K562 (cell line): ENCODE results near the gene CABLES1. TPM values are rescaled to one million over a fixed set of nuclear protein-coding genes. Genes with fewer than 3 reads are reported as not detected.

ENCODE experiments used
- ATAC-seq: fragments of 200-7000 bp; cut with Tn5 transposase; 3 replicates; pipeline ENCODE4 v1.9.1; 2020; ENCODE audit warnings: moderate library complexity
- BruUV-seq: library from RNA; stranded (reverse); fragments of 400-500 nt; replicated peaks from 2 replicates; lab custom pipeline; 2021; lab: Mats Ljungman, UMichigan
- CTCF ChIA-PET: fragments of 300-600 bp; formaldehyde crosslinking; extraction: SDS; loops from one replicate; lab custom pipeline; 2021; ENCODE audit warnings: low intra/inter-chr PET ratio; lab: Yijun Ruan, JAX
- POLR2A ChIA-PET: fragments of 300-600, 350-650 bp; sonication (Branson Sonifier 250); formaldehyde crosslinking; extraction: SDS; loops from one replicate; lab custom pipeline; 2021; ENCODE audit warnings: antibody characterized with exemption, inconsistent platforms; lab: Yijun Ruan, JAX
- DNase-seq, 4 experiments: peaks; one replicate each; pipeline versions ENCODE4 v3.0.0 to v3.0.0-alpha.2; 2011 to 2018; ENCODE audit warnings: low spot score in 3 of 4, mixed read lengths in 3 of 4; ENCODE audit errors: extremely low read depth in 1 of 4
- FAIRE-seq: peaks from 2 replicates; lab custom pipeline; 2011; peaks lifted over from hg19 to GRCh38; lab: Jason Lieb, UNC
- H2AFZ ChIP-seq: 2 replicates; pipeline ENCODE4 v1.6.0; 2011; ENCODE audit warnings: low read depth, low read length, control low read depth, inconsistent platforms
- H3K27ac ChIP-seq: fragments of 200-600 bp; 3 replicates; pipeline ENCODE4 v1.8.0; 2011; ENCODE audit warnings: low read depth, mild to moderate bottlenecking, control low read depth, inconsistent platforms, low read length, moderate library complexity, mixed read lengths; ENCODE audit errors: extremely low read depth
- H3K27me3 ChIP-seq, 2 experiments: fragments of 300-600 bp in 1 of 2; 2 replicates in 1 of 2; 3 replicates in 1 of 2; pipeline versions ENCODE4 v1.6.0 to v1.8.0; 2011; ENCODE audit warnings: inconsistent platforms in 2 of 2, low read length in 2 of 2, mild to moderate bottlenecking in 1 of 2, mixed read lengths in 1 of 2, moderate library complexity in 1 of 2; ENCODE audit not compliant: control insufficient read depth in 2 of 2, insufficient read depth in 2 of 2
- H3K36me3 ChIP-seq: fragments of 300-600 bp; 3 replicates; pipeline ENCODE4 v1.8.0; 2011; ENCODE audit warnings: mild to moderate bottlenecking, low read length, inconsistent platforms; ENCODE audit not compliant: control insufficient read depth, insufficient read depth
- H3K4me1 ChIP-seq, 2 experiments: fragments of 200-600 bp in 1 of 2; replicated peaks in 1 of 2; 2 replicates in 1 of 2; 3 replicates in 1 of 2; pipeline versions ENCODE4 v1.5.1 to v1.8.0; 2011; ENCODE audit warnings: inconsistent platforms in 2 of 2, low read length in 2 of 2, mild to moderate bottlenecking in 1 of 2, mixed read lengths in 1 of 2, moderate library complexity in 1 of 2; ENCODE audit not compliant: control insufficient read depth in 2 of 2, insufficient read depth in 2 of 2
- H3K4me2 ChIP-seq: 2 replicates; pipeline ENCODE4 v1.6.1; 2011; ENCODE audit warnings: low read length, control low read depth, inconsistent platforms, mixed read lengths; ENCODE audit not compliant: insufficient read depth
- H3K4me3 ChIP-seq: fragments of 200-600 bp; sonication (generic), shearing (Covaris generic); 2 replicates; pipeline ENCODE4 v1.5.1; 2016; ENCODE audit warnings: control low read depth, inconsistent platforms
- H3K79me2 ChIP-seq: fragments of 200-600 bp; 3 replicates; pipeline ENCODE4 v1.8.0; 2011; ENCODE audit warnings: low read length, inconsistent platforms; ENCODE audit not compliant: control insufficient read depth, insufficient read depth
- H3K9ac ChIP-seq, 2 experiments: 2 replicates each; pipeline versions ENCODE4 v1.6.0 to v1.6.1; 2011; ENCODE audit warnings: low read depth in 2 of 2, low read length in 2 of 2, control low read depth in 1 of 2, inconsistent platforms in 1 of 2, mild to moderate bottlenecking in 1 of 2, mixed read lengths in 1 of 2; ENCODE audit not compliant: insufficient read depth in 1 of 2
- H3K9me1 ChIP-seq: one replicate; pipeline ENCODE4 v1.6.0; 2011; ENCODE audit warnings: inconsistent platforms, mild to moderate bottlenecking, low read length, moderate library complexity; ENCODE audit not compliant: control insufficient read depth, insufficient read depth
- H3K9me3 ChIP-seq: replicated peaks from 2 replicates; pipeline ENCODE4 v1.5.1; 2011; ENCODE audit warnings: low read depth, low read length, inconsistent platforms; ENCODE audit not compliant: control insufficient read depth, insufficient read depth
- H4K20me1 ChIP-seq: replicated peaks from 2 replicates; pipeline ENCODE4 v1.6.1; 2011; ENCODE audit warnings: low read length, inconsistent platforms, mixed read lengths; ENCODE audit not compliant: control insufficient read depth, insufficient read depth
- ETS2 ChIP-seq: IDR thresholded peaks from 2 replicates; pipeline ENCODE4 v1.6.1; 2016; ENCODE audit warnings: borderline replicate concordance, missing genetic modification characterization, mild to moderate bottlenecking, moderate library complexity, missing compliant biosample characterization; ENCODE audit not compliant: poor library complexity, severe bottlenecking
- KDM5B ChIP-seq: fragments of 200-600 bp; sonication (generic); IDR thresholded peaks from 2 replicates; pipeline ENCODE4 v1.6.1; 2012; ENCODE audit warnings: low read depth, mild to moderate bottlenecking, moderate library complexity, low read length, control low read depth, inconsistent platforms; ENCODE audit not compliant: insufficient replicate concordance
- RAD51 ChIP-seq: fragments of 450-650 bp; IDR thresholded peaks from 2 replicates; pipeline ENCODE4 v1.7.1; 2016; ENCODE audit warnings: low read depth, mild to moderate bottlenecking, borderline replicate concordance
- ZC3H4 ChIP-seq: sonication (generic); formaldehyde crosslinking; IDR thresholded peaks from 2 replicates; pipeline ENCODE4 v1.9.0; 2021; ENCODE audit warnings: missing genetic modification reagents, borderline replicate concordance
- ZNF134 ChIP-seq: fragments of 250-450 bp; sonication (Bioruptor Pico); conservative IDR thresholded peaks from 2 replicates; pipeline ENCODE4 v1.4.0; 2020
- ZNF316 ChIP-seq: fragments of 450-650 bp; IDR thresholded peaks from 2 replicates; pipeline ENCODE4 v1.6.1; 2016
- ZNF407 ChIP-seq: fragments of 450-650 bp; IDR thresholded peaks from 2 replicates; pipeline ENCODE4 v1.6.1; 2016; ENCODE audit warnings: low read depth
- ZNF445 ChIP-seq: fragments of 250-450 bp; sonication (Bioruptor Pico); IDR thresholded peaks from 2 replicates; pipeline ENCODE4 v1.4.0; 2020; ENCODE audit warnings: low read depth, mild to moderate bottlenecking, moderate library complexity
- WGBS: fragments of 100-300 bp; shearing (Covaris generic); methylation state at CpG from one replicate; pipeline ENCODE4 v1.1.6; 2016; ENCODE audit warnings: low coverage, mixed read lengths; ENCODE audit not compliant: insufficient coverage; ENCODE audit errors: missing lambda C conversion rate; 5-methylcytosine and 5-hydroxymethylcytosine counted together
- in situ Hi-C: fragments of 300-500 bp; cut with MboI; formaldehyde crosslinking; loops from 4 replicates; pipeline ENCODE4 v1.15.0; 2018; ENCODE audit warnings: inconsistent platforms, mixed read lengths
- intact Hi-C: fragments of 100-400 bp; cut with micrococcal nuclease; formaldehyde crosslinking; loops from 2 replicates; pipeline ENCODE4 v1.14.2; 2022
- polyA plus RNA-seq, 8 experiments: library from polyadenylated mRNA; depleted of rRNA in 4 of 8; stranded (reverse) in 5 of 8; unstranded in 3 of 8; fragments of >200 nt; fragmentation: Nextera tagmentation in 2 of 8; fragmentation: Illumina TruSeq in 1 of 8; extraction: Ambion mirVana in 2 of 8; extraction: Trizol in 1 of 8; gene quantifications; 2 replicates each; pipeline versions ENCODE4 v1.2.1 to v1.2.3, GENCODE V29; 2011 to 2014; ENCODE audit warnings: inconsistent platforms in 1 of 8, missing spikeins in 1 of 8
- total RNA-seq, 7 experiments: library from RNA; depleted of rRNA in 6 of 7; stranded (reverse); fragments of >200 nt in 6 of 7; fragmentation: Illumina TruSeq in 2 of 7; extraction: Trizol in 2 of 7; gene quantifications; 2 replicates each; pipeline versions ENCODE4 v1.2.1 to v1.2.3, GENCODE V29; 2011 to 2021; ENCODE audit warnings: low replicate concordance in 1 of 7

CABLES1 gene
- total and polyA plus RNA-seq, 9 of the 15 experiments (the other 6 are each of a cell fraction or from before 2014, with no cell fraction given), result 0.04 to 0.10 (median 0.06) TPM; not detected in 3

- peaks cover 15 to 32% of the 10 kb centered on the region in 2 experiments; a peak in 3 of 5 replicates for H3K27me3 ChIP-seq
- H2AFZ ChIP-seq, result no peak overlapping the region
- intact Hi-C loops, result no loop called here
- no peaks in the 10 kb centered on the region for H4K20me1 ChIP-seq
- WGBS, result 43% methylated on average over 12 of the region's 12 CpGs
- no peak overlapping the region for H3K4me3 ChIP-seq
- BruUV-seq, result no TSS peak
- no peak for ATAC-seq
- POLR2A ChIA-PET, result interaction anchor here (0.5 to 1.4 kb wide), 2 partner anchors 19 to 28 kb away, joined by 3 read pairs; no protein-coding TSS in a partner anchor
- no peaks in the 10 kb centered on the region for H3K36me3 ChIP-seq
- in situ Hi-C loops, result no loop called here
- FAIRE-seq, result no peak
- no peak overlapping the region for H3K27ac ChIP-seq
- no peaks in the 10 kb centered on the region for H3K79me2 ChIP-seq
- CTCF ChIA-PET, result no interaction called here
- DNase-seq, result no peak
- H3K4me2 ChIP-seq, result no peak overlapping the region
- no peak overlapping the region for H3K9ac ChIP-seq
- H3K9me1 ChIP-seq, result no peaks in the 10 kb centered on the region
- no peaks in the 10 kb centered on the region for H3K4me1 ChIP-seq
- no peaks in the 10 kb centered on the region; the same call in 1 of the 2 replicates for H3K9me3 ChIP-seq
- TF ChIP-seq ZNF134 (CRISPR knock-in tag), result no peak
- TF ChIP-seq ZC3H4 (CRISPR knock-in tag), result no peak
- TF ChIP-seq RAD51, result no peak
- TF ChIP-seq ZNF445 (CRISPR knock-in tag), result no peak
- no peak for TF ChIP-seq ETS2 (tag)
- no peak for TF ChIP-seq KDM5B
- no peak for TF ChIP-seq ZNF407
- TF ChIP-seq ZNF316, result no peak
Measured at GRCh38 chr18:23253630-23254029, 118.3 kb downstream of the CABLES1 start.
